Myocyte (in vitro differentiated cells): ENCODE results near the gene OSBP2. TPM values are rescaled to one million over a fixed set of nuclear protein-coding genes. Genes with fewer than 3 reads are reported as not detected.

ENCODE experiments used
- DNase-seq: peaks from one replicate; pipeline ENCODE4 v3.0.0-alpha.2; 2012; ENCODE audit warnings: low read depth
- total RNA-seq: library from RNA; depleted of rRNA; stranded (reverse); fragments of >200 nt; gene quantifications from 2 replicates; pipeline ENCODE4 v1.2.3, GENCODE V29; 2014

The OSBP2 gene
- total RNA-seq, 1 donor from 2014 or later: 29.7 TPM

DNA sequence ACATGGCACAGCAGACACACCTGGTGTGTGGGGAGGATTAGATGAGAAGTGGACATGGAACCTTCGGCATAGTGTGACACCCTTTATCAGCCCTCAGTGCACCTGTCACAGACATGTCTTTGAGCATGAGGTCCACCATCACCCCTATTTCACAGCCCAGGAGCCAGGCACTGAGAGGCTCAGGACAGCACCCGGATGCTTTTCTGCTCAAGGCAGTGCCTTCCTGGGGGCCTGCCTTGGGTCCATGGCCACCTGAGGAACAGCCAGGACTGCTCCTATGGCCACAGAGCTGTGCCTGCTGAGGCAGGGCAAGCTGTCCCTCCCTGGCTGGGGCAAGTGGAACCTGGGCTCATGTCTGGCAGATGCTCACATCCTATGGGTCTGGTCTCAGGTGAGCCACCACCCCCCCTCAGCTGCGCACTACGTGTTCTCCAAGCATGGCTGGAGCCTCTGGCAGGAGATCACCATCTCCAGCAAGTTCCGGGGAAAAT is 198.1 kb downstream of the OSBP2 start:
- DNase-seq: no peak

DNA sequence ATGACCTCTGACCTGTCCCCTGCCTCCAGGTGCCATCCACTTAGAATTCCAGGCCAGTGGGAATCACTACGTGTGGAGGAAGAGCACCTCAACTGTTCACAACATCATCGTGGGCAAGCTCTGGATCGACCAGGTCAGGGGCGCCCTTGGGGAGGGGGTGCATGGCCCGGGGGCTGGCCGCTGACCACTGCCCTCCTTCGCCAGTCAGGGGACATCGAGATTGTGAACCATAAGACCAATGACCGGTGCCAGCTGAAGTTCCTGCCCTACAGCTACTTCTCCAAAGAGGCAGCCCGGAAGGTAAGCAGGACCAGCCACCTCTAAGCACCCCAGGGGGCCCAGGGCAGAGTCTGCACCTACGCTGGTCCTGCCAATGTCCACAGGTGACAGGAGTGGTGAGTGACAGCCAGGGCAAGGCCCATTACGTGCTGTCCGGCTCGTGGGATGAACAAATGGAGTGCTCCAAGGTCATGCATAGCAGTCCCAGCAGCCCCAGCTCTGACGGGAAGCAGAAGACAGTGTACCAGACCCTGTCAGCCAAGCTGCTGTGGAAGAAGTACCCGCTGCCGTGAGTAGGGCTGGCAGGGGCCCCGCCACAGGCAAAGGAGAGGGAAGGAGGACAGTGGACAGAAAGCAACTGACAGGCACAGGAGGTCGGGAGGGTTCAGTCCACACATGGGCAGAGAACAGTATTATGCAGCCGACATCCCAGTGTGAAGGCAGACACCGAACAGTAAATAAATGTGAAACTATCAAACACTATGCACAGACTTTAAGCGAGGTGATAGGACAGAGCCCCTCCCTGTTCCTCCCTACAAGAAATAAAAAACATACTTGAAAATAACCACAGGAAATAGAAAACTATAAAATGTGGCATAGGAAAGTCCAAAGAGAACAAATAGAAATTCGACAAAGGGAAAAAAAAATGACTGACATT is 199.0 kb downstream of the OSBP2 start:
- no peak for DNase-seq

DNA sequence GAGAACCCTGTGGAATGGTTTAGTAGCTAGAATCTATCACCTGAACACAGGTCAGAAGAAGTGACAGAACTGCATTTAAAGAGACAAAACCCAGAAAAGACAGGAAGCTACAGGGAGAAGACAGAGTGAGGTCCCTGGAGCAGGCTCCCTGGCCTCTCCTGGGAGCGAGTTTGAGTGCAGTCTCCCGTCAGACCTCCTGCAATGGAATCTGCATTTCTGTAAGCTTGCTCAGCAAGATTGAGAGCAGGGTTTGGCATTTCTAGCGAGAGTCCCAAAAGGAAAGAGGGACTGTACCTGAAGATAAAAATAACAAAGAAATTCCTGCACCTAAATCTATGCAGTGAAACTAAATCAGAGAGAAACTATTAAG is 199.7 kb downstream of the OSBP2 start:
- no peak for DNase-seq

DNA sequence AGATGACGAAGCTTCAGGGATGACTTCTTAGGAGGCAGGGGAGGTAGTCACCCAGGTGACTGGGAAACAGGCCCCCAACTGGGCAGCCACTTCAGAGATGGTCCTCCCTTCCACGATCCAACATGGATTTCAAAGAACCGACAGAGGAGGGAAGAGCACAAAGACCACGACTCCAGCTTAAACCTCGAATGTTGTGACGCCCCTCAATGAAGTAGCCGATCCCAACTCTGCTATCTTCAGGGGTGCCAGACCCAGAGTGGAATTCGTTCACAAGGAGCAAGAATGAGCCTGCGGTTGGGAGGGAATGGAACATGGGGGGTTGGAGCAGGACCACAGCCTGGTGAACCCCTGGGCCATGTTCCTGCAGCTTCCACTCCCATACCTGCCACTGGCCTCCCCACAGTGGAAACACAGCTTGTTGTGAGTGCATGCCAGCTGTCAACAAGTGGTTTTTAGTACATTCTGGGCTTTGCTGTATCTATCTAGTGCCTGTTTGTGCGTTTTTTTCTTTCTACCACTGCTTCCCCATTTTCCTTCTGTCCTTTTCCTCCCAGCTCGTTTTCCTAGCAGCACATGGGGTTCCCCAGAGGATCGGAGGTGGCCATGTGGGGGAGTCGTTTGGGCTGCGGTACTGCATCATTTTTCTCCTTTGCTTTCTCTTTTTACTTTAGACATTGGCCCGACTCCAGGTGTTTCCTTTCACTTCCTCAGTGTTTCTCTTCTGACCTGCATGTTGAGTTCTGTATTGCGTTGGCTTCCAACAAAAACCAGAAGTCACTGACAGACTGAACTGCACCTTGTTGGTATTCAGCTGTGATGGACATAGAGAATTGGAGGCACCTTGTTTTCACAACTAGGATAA is 208.1 kb downstream of the OSBP2 start:
- no peak for DNase-seq

DNA sequence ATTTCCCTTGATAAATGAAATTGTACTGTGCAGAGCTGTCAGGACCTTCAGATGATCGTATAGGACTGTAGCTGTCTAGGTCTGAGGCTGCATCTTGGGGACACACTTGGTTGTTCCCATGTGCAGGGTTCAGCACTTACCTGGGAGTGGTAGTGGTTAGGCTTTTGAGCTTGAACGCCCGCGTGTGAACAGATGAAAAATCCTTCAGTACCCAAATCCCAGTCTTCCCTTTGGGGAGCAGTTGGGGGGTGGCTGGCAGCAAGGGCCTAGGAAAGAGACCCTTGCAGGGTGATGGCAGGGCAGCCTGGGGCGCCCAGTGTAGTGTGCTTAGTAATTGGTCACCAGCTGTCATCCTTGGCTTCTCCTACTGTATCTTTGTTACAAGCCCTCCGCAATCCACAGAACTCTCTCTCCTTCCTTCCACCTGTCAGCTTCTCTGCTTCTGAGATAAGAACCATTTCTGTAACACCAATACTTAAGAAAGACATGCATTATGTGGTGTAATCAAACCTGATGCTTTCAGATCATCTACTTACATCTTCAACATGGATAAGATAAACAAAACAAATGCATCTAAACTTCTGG is 209.3 kb downstream of the OSBP2 start:
- DNase-seq: peak; percentile 74

DNA sequence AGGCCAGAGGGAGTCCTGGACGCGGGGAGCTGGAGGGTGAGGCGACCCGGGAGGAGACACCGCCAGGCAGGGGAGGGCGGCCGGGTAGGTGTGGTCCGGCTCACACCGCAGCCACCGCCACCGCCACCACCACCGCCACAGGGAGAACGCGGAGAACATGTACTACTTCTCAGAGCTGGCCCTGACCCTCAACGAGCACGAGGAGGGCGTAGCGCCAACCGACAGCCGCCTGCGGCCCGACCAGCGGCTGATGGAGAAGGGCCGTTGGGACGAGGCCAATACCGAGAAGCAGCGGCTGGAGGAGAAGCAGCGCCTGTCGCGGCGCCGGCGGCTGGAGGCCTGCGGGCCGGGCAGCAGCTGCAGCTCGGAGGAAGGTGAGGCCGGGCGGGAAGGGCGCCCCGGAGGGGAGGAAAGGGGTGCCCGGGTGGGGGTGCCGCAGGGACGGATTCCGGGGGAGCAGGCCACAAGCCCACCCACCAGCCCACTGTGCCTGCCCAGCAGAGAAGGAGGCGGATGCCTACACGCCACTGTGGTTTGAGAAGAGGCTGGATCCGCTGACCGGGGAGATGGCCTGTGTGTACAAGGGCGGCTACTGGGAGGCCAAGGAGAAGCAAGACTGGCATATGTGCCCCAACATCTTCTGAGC is 211.1 kb downstream of the OSBP2 start:
- DNase-seq: no peak

DNA sequence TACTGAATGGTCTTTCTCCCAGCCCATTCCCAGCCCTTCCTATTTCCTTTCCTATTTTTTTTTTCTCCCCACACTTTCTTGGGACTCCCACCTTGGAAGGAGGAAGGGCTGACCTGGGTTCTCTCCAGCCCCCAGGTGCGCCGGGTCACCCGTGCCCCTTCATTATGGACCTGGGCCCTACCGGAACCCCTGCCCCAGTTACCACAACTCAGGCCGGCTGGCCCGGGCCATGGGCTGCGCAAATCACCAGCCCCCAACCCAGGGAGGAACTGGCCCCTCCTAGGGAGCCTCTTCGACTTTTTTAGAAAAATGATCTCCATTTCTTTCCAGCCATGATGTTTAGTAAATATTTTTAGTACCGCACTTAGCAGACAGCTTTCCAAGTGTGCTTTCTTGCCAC is 211.7 kb downstream of the OSBP2 start:
- DNase-seq: no peak

DNA sequence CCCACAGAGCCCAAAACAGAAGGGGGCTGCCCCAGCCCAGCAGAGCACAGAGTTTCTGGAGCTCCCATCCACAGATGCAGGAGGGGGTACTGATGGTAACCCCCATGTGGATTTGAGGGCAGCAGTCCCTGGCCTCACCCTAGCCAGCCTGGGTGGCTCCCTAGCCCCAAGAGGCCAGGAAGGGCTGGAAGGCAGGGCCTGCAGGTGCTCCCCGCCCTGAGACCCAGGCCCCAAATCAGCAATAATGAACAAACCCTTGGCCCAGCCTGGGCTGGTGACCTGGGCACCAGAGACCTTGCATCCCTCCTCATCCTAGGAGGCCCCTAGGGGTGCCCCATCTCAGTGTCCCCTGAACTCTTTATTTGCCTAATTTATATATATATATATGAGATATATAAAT is 212.3 kb downstream of the OSBP2 start:
- DNase-seq: no peak

DNA sequence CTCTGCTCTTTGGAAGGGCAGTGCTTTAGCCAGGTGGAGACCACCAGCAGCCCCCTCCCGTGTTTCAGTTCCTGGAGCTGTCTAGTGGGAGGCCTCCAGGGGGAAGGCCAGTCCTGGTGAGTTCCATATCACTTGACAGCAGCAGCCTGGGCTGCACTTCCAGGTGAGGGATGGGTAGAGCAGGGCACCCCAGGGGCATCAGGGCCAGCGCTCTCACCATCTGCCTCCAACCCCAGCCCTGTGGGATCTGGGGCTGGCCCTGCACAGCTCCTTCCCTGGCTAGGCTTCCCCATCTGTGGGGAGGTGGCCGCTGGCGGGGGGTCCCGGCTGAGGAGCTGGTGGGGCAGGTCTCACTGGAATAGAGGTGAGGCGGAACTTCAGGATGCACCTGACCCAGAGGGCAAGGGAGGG is 213.4 kb downstream of the OSBP2 start:
- DNase-seq: no peak

DNA sequence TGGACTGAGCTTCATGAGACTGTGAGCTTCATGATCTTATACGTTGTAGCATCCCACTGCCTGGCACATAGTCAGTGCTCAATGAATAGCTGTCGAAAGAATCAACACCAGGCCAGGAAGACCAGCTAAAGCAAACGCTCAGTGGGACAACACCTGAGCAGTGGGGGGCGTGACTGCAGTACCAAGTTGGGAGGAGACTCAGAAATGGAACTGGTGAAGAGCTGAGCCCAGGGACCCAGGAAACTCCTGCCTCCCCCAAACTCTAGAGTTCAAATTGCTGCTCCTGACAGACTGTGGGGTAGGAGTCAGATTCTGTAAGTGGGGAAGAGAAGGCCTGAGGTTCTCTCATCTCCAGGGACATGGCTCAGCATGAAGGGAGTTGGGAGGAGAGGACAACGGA is 214.6 kb downstream of the OSBP2 start:
- DNase-seq: no peak

DNA sequence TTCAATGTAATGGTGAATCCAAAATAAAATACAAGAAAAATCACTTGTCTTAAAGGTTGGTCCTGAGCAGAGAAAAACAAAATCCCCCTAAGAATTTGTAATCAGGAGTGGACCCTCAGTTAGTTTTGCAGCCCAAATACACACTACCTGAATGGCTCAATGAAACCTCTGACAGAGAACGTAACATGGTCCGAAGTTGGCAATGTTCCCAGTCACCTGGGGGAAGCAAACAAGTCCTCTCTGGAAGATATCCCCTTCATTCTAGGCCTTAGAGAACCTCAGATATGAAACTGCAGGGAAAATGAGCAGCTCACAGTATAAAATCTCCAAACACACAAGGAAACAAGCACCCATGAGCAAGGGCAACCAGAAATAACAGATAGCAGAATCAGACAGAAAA is 215.7 kb downstream of the OSBP2 start:
- DNase-seq: no peak

DNA sequence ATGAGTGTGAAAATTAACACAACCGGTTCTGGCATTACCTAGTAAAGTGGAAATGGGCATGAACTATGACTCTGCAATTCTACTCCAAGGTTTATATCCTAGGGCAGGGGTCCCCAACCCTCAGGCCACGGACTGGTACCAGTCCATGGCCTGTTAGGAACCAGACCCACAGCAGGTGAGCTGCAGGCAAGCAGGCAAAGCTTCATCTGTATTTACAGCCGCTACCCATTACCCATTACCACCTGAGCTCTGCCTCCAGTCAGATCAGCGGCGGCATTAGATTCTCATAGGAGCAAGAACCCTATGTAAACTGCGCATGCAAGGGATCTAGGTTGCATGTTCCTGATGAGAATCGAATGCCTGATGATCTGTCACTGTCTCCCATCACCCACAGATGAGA is 224.1 kb downstream of the OSBP2 start:
- no peak for DNase-seq

DNA sequence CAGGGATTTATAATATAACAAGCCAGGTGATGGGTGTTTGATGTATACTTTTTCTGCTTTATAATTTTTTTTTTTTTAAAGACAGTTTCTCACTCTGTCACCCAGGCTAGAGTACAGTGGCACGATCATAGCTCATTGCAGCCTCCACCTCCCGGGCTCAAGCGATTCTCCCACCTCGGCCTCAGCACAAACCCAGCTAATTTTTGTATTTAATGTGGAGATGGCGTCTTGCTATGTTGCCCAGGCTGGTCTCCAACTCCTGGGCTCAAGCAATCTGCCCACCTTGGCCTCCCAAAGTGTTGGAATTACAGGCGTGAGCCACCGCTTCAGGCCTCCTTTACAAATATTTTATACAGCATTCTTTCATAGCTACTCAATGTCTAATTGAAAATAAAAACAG is 225.3 kb downstream of the OSBP2 start:
- DNase-seq: no peak

DNA sequence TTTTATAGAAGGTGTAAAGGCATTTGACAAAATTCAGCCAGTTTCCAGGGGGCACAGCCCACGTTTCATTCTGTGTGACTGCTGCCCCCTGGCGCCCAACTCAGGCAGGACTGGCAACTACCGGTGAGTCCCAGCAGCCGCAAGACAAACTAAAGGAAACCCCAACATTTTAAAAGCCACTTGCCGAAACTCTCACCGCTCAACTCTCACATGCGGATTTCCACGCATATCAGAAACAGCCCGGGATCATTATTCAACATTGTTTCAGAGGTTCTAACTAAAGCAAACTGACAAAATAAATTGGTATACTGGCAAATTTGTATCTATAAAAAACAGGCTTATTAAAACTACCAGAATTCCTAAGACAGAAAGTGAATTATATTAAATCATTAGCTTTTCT is 225.7 kb downstream of the OSBP2 start:
- DNase-seq: peak; percentile 76

DNA sequence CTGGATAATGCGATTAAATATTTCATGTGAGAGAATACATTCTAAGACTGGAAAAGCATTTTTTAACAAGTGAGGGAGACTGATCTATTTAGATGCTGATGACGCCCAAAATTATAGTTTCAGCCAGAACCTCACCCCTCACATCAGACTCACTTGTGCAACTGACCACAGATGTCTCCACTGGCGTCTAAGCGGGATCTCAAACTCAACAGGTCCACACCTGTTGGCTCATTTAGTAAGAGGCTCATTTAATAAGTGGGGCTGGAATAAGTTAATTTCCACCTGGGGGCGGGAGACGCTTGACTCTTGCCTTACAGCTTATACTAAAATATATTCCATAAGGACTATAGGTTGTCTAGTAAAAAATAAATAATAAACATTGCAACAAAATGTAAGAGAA is 226.4 kb downstream of the OSBP2 start:
- DNase-seq: peak; percentile 21

DNA sequence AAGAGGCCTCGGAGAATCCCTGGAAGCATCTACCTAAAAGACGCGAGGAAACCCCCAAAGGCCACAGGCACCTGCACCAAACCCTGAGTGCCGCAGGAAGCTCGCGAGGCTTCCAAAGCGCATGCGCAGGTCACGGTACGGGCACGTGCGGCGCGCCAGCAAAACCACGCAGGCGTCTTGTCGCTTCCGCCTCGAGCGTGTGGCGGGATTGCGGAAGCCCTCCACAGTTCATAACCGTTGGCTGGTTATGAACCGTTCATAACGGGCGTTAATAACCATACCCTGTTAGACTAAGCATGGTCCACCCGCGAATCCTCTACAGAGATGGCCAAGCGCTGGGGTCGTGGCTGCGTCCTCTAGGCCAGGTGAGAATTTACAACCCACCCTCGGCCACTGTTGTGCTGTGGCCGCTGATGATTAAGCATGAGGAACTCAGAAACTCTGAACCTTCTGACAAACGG is 227.5 kb downstream of the OSBP2 start:
- no peak for DNase-seq

DNA sequence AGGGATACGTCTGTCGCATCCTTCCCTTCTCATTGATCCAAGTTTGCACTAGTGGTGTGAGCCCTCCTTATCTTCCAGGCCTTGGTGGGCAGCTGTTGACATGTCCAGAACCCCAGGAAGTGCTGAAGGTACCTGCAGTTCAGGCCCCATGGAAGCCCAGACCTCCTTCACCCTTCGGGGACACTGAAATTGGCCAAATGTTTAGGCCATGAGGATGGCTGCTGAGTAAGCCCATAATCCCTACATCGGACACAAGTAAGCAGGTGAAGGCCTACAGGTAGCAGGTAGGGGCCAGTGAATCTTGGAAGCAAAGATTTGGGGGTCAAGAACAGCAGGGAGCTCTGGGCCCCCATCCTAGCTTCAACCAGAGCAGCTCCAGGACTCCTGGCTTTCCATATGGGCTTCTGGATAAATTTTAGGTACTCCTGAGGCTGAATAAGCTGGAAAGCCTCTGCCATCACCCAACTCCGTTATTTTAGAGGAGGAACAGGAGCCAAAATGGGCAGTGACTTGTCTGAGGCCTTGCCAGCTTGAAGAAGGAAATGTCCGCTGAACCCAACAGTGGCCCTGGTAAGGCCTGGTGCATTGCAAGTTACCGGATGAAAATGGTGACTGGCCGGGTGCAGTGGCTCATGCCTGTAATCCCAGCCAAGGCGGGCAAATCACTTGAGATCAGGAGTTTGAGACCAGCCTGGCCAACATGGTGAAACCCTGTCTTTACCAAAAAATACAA is 228.7 kb downstream of the OSBP2 start:
- no peak for DNase-seq

DNA sequence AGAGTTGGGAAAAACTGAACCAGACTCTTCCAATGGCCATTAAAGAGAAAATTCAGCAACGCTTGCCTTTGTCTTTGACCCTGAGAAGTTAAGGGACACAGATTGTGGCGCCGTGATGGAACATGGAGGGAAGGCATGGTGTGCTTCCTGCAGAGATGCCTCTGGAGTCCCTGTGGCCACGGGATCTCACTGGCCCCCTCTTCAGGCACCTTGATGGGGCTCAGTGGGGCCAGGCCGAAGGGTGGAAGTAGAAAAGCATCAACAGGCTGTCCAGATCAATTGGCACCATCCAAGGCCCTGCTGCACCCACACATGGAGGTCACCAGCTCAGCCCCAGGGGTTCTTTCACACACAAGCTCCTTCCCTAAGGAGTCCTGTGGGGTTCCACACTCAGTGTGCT is 231.0 kb downstream of the OSBP2 start:
- DNase-seq: no peak

DNA sequence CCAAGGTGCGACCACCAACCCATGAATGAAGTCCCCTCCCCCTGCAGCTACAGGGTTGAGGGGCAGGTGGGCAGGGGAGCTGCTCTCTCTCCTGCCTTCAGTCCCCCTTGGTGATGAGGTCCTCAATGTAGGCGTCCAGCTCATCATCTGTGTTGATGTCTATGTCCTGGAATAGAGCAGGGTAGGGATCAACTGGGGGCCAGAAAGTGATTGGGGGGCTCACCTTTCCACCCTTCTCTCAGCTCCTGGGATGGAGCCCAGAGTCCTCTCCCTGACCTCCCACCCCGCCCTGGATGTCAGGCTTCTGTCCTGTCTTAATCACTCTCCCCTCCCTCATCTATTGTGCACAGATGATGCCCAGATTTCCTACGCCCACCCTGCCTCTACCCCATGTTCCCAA is 232.0 kb downstream of the OSBP2 start:
- no peak for DNase-seq

DNA sequence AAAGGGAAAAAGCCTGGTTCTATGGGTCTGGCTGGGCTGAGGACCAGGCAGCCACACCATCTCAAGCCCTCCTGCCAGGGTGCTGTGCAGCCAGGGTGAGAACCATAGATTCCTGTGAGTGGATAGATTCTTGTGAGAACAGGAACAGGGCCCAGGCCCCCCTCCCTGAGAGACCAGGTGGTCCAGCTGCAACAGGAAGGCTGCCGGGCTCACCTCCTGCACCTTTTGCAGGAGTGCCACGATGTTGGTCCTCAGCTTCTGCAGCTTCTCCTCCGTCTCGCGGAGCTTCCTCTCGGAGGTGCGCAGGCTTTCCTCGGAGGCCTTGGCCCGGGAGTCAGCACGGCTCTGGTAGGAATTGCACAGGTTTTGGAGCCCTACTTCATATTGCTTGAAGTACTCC is 233.1 kb downstream of the OSBP2 start:
- no peak for DNase-seq

DNA sequence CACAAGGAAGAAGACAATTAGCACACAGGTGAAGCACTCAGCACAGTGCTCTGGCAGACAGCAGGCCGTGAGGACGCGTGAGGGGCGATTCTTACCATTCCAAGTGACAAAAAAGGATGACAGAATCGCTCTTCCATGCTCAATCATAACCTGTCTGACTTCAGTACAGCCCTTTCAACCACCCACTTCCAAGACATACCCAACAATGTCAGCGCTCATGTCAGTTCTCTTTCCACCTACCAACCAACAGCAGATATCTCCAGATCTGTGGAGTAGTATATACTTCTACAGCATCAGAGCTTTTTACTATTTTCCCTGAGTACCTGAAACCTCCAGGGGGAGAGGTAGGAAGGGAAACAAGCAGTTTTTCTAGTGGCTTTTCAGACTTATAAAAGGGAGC is 233.7 kb downstream of the OSBP2 start:
- DNase-seq: no peak
